HG03442 (cell line): ENCODE data around the gene MYEOV.

Experiments
- ATAC-seq: cut with Tn5 transposase; IDR thresholded peaks from one replicate; pipeline ENCODE4 v1.9.1; 2021; ENCODE audit warnings: mild to moderate bottlenecking, moderate library complexity; ENCODE audit not compliant: unreplicated experiment

The MYEOV gene

GRCh38 chr11:69312453-69313404, 18.8 kb downstream of the MYEOV start:
- no peak for ATAC-seq

- no peak for ATAC-seq
These were observed 20.0 kb downstream of the MYEOV start for GRCh38 chr11:69313992-69314391.

- ATAC-seq, result no peak
These were observed 20.6 kb downstream of the MYEOV start for GRCh38 chr11:69314555-69314954.

GRCh38 chr11:69316956-69317355, 23.0 kb downstream of the MYEOV start:
- no peak for ATAC-seq

GRCh38 chr11:69317401-69318092, 23.6 kb downstream of the MYEOV start:
- ATAC-seq, result no peak

- no peak for ATAC-seq
These were observed 24.1 kb downstream of the MYEOV start for GRCh38 chr11:69318093-69318420.

GRCh38 chr11:69319255-69320106, 25.5 kb downstream of the MYEOV start:
- ATAC-seq, result no peak

GRCh38 chr11:69320326-69320725, 26.4 kb downstream of the MYEOV start:
- ATAC-seq, result no peak

GRCh38 chr11:69320756-69321741, 27.1 kb downstream of the MYEOV start:
- no peak for ATAC-seq

- ATAC-seq, result no peak
These were observed 28.0 kb downstream of the MYEOV start for GRCh38 chr11:69321877-69322361.

GRCh38 chr11:69325446-69325845, 31.5 kb downstream of the MYEOV start:
- ATAC-seq, result no peak

- no peak for ATAC-seq
These were observed 32.8 kb downstream of the MYEOV start for GRCh38 chr11:69326622-69327219.

- no peak for ATAC-seq
These were observed 33.8 kb downstream of the MYEOV start for GRCh38 chr11:69327741-69328191.

- no peak for ATAC-seq
These were observed 34.3 kb downstream of the MYEOV start for GRCh38 chr11:69328231-69328630.

GRCh38 chr11:69329581-69329980, 35.6 kb downstream of the MYEOV start:
- ATAC-seq, result no peak

- ATAC-seq, result no peak
These were observed 36.4 kb downstream of the MYEOV start for GRCh38 chr11:69330330-69330729.

GRCh38 chr11:69333149-69333710, 39.3 kb downstream of the MYEOV start:
- no peak for ATAC-seq

GRCh38 chr11:69333879-69334278, 39.9 kb downstream of the MYEOV start:
- no peak for ATAC-seq
